GM23338 (cell line): ENCODE data around the gene BTBD19. TPM values are rescaled to one million over a fixed set of nuclear protein-coding genes. Genes with fewer than 3 reads are reported as not detected.

ENCODE experiments used
- ATAC-seq: fragments of 200-7000 bp; cut with Tn5 transposase; 3 replicates; pipeline ENCODE4 v1.9.1; 2020
- DNase-seq: peaks from one replicate; pipeline ENCODE4 v3.0.0-alpha.2; 2015; ENCODE audit warnings: low spot score
- H2AFZ ChIP-seq: fragments of 200-600 bp; sonication (generic); 2 replicates; pipeline ENCODE4 v1.8.0; 2016; ENCODE audit warnings: antibody characterized with exemption, mild to moderate bottlenecking, moderate library complexity
- H3F3A ChIP-seq: fragments of 200-600 bp; sonication (generic); replicated peaks from 2 replicates; pipeline ENCODE4 v1.8.0; 2017; ENCODE audit warnings: antibody characterized with exemption, mixed run types, low read depth
- H3K27ac ChIP-seq: fragments of 200-600 bp; sonication (generic); 2 replicates; pipeline ENCODE4 v1.6.1; 2016; ENCODE audit warnings: low read depth
- H3K27me3 ChIP-seq: fragments of 200-600 bp; sonication (generic); 2 replicates; pipeline ENCODE4 v1.8.0; 2016; ENCODE audit warnings: mild to moderate bottlenecking, mixed run types, moderate library complexity; ENCODE audit not compliant: insufficient read depth
- H3K36me3 ChIP-seq: fragments of 200-600 bp; sonication (generic); 2 replicates; pipeline ENCODE4 v1.8.0; 2016; ENCODE audit warnings: mild to moderate bottlenecking; ENCODE audit not compliant: insufficient read depth
- H3K4me1 ChIP-seq: fragments of 200-600 bp; sonication (generic); 2 replicates; pipeline ENCODE4 v1.8.0; 2016; ENCODE audit warnings: mild to moderate bottlenecking, moderate library complexity; ENCODE audit not compliant: insufficient read depth
- H3K4me2 ChIP-seq: fragments of 200-600 bp; sonication (generic); 2 replicates; pipeline ENCODE4 v1.7.1; 2017; ENCODE audit warnings: mixed run types
- H3K4me3 ChIP-seq: fragments of 200-600 bp; sonication (generic); 2 replicates; pipeline ENCODE4 v1.6.1; 2016; ENCODE audit warnings: mixed run types
- H3K79me2 ChIP-seq: fragments of 200-600 bp; sonication (generic); replicated peaks from 2 replicates; pipeline ENCODE4 v1.8.0; 2017; ENCODE audit warnings: mild to moderate bottlenecking; ENCODE audit not compliant: insufficient read depth
- H3K9me2 ChIP-seq: fragments of 200-600 bp; sonication (generic); 2 replicates; pipeline ENCODE4 v1.8.0; 2017; ENCODE audit not compliant: insufficient read depth
- H4K20me1 ChIP-seq: fragments of 200-600 bp; sonication (generic); replicated peaks from 2 replicates; pipeline ENCODE4 v1.8.0; 2017; ENCODE audit warnings: mild to moderate bottlenecking; ENCODE audit not compliant: insufficient read depth
- H3K27ac Mint-ChIP-seq: 2 replicates; pipeline ENCODE4 v1.8.0; 2020; ENCODE audit warnings: inconsistent platforms, mild to moderate bottlenecking, moderate library complexity, mixed read lengths
- H3K27me3 Mint-ChIP-seq: 3 replicates; pipeline ENCODE4 v1.8.0; 2022; ENCODE audit warnings: low read depth, mild to moderate bottlenecking, moderate library complexity, mixed read lengths, inconsistent platforms; ENCODE audit not compliant: insufficient read depth, poor library complexity
- H3K36me3 Mint-ChIP-seq: 3 replicates; pipeline ENCODE4 v1.8.0; 2021; ENCODE audit warnings: low read depth, mild to moderate bottlenecking, inconsistent platforms, moderate library complexity, mixed read lengths
- H3K4me1 Mint-ChIP-seq: 3 replicates; pipeline ENCODE4 v1.8.0; 2020; ENCODE audit warnings: mild to moderate bottlenecking, inconsistent platforms, mixed read lengths
- H3K4me3 Mint-ChIP-seq: 3 replicates; pipeline ENCODE4 v1.8.0; 2021; ENCODE audit warnings: moderate library complexity, mild to moderate bottlenecking, inconsistent platforms, mixed read lengths
- H3K9me3 Mint-ChIP-seq: 3 replicates; pipeline ENCODE4 v1.8.0; 2020; ENCODE audit warnings: moderate library complexity, mild to moderate bottlenecking, inconsistent platforms, mixed read lengths
- CREB1 ChIP-seq: fragments of 250-450 bp; sonication (Bioruptor Pico); IDR thresholded peaks from 2 replicates; pipeline ENCODE4 v1.5.0; 2020; ENCODE audit warnings: low read depth, mild to moderate bottlenecking, moderate library complexity
- JUNB ChIP-seq: IDR thresholded peaks from one replicate; pipeline ENCODE4 v1.6.1; 2016; ENCODE audit warnings: antibody characterized with exemption; ENCODE audit not compliant: unreplicated experiment
- NANOG ChIP-seq: IDR thresholded peaks from 2 replicates; pipeline ENCODE4 v1.6.1; 2016; ENCODE audit warnings: antibody characterized with exemption, borderline replicate concordance
- POLR2AphosphoS5 ChIP-seq: IDR thresholded peaks from 2 replicates; pipeline ENCODE4 v1.6.1; 2016; ENCODE audit warnings: antibody characterized with exemption, low read depth
- STAT1 ChIP-seq: IDR thresholded peaks from one replicate; pipeline ENCODE4 v1.6.1; 2016; ENCODE audit warnings: antibody characterized with exemption; ENCODE audit not compliant: unreplicated experiment
- ZNF114 ChIP-seq: fragments of 250-450 bp; sonication (Bioruptor Pico); IDR thresholded peaks from 2 replicates; pipeline ENCODE4 v1.5.0; 2020; ENCODE audit warnings: mild to moderate bottlenecking, moderate library complexity
- ZNF331 ChIP-seq: fragments of 250-450 bp; sonication (Bioruptor Pico); IDR thresholded peaks from 2 replicates; pipeline ENCODE4 v1.5.0; 2020; ENCODE audit warnings: low read depth, mild to moderate bottlenecking, moderate library complexity
- polyA plus RNA-seq: library from polyadenylated mRNA; unstranded; fragments of >200 nt; fragmentation: Nextera tagmentation; extraction: Ambion mirVana; gene quantifications from 2 replicates; pipeline ENCODE4 v1.2.1, GENCODE V29; 2016
- total RNA-seq: library from RNA; depleted of rRNA; stranded (reverse); fragments of >200 nt; shearing (Covaris generic); gene quantifications from 2 replicates; pipeline ENCODE4 v1.2.3, GENCODE V29; 2014
- TF ChIP-seq, protein P1 (sequence below), 2 experiments: fragments of 200-600 bp in 1 of 2; sonication (generic) in 1 of 2; conservative IDR thresholded peaks; 2 replicates each; pipeline versions ENCODE4 v1.5.1 to v1.6.1; 2016 to 2017; ENCODE audit warnings: antibody characterized with exemption in 2 of 2, low read depth in 2 of 2, mild to moderate bottlenecking in 2 of 2, moderate library complexity in 1 of 2
- TF ChIP-seq, protein P2 (sequence below): IDR thresholded peaks from one replicate; pipeline ENCODE4 v1.6.1; 2018; ENCODE audit warnings: antibody characterized with exemption; ENCODE audit not compliant: unreplicated experiment
- TF ChIP-seq, protein P3 (sequence below): IDR thresholded peaks from 2 replicates; pipeline ENCODE4 v1.6.1; 2016; ENCODE audit warnings: antibody characterized with exemption

BTBD19 gene
- total and polyA plus RNA-seq, 2 experiments from 2014 or later = 0.37 to 0.66 TPM

DNA sequence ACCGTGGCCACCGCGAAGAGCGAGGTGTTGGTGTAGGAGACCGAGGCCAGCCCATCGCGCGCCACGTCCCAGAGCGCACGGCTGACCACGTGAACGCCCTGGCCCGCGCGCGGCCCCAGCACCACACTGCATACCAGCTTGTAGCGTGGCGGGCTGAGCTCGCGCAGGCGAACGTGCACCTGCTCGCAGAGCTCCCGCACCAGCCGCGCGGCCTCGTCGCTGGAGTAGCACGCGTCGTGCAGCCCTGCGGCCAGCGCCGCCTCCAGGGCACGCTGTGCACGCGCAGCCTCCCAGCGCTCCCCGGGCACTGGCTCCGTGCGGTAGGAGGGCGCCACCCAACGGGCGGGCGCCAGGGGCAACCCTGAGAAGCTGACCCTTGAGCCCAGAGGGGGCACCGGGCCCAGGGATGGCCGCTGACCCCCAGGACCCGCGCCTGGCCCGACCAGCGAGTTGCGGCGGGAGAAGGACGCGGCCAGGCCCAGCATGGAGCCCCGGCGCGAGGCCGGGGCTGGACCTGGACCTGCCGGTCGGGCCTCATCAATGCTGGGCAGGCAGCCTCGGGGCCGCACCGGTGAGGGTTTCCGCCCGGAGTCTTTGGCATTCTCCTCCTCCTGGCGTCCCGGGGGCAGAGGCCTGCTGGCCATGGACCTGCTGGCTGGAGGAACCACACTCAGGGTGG lies 2.2 kb upstream of the BTBD19 start:
- Mint-ChIP-seq H3K27me3 (peaks cover 18% of the 10 kb centered on the region), H3K4me3 (no peak overlapping the region), H3K9me3 (no peaks in the 10 kb centered on the region), H3K36me3 (peaks cover 41% of the 10 kb centered on the region), H3K4me1 (peaks cover 36% of the 10 kb centered on the region), H3K27ac (no peak overlapping the region)
- peak overlapping the region; percentile 93; the same call in 1 of the 2 replicates for H3K27ac ChIP-seq
- no peak for TF ChIP-seq ZNF331 (CRISPR knock-in tag)
- TF ChIP-seq, protein P1, sequence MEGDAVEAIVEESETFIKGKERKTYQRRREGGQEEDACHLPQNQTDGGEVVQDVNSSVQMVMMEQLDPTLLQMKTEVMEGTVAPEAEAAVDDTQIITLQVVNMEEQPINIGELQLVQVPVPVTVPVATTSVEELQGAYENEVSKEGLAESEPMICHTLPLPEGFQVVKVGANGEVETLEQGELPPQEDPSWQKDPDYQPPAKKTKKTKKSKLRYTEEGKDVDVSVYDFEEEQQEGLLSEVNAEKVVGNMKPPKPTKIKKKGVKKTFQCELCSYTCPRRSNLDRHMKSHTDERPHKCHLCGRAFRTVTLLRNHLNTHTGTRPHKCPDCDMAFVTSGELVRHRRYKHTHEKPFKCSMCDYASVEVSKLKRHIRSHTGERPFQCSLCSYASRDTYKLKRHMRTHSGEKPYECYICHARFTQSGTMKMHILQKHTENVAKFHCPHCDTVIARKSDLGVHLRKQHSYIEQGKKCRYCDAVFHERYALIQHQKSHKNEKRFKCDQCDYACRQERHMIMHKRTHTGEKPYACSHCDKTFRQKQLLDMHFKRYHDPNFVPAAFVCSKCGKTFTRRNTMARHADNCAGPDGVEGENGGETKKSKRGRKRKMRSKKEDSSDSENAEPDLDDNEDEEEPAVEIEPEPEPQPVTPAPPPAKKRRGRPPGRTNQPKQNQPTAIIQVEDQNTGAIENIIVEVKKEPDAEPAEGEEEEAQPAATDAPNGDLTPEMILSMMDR (conservative IDR thresholded peaks at IDR 0.05; ENCODE audit: low read depth in 2 of 2) = peak in 1 of 2 experiments; percentile 51; a peak in 2 of 4 replicates
- H3K4me3 ChIP-seq = no peak overlapping the region
- no peak overlapping the region for H3K4me2 ChIP-seq
- H3K27me3 ChIP-seq = no peaks in the 10 kb centered on the region
- H2AFZ ChIP-seq = no peak overlapping the region
- no peaks in the 10 kb centered on the region for H3K9me2 ChIP-seq
- H3K79me2 ChIP-seq = 0 out of 2 replicates have a peak, but pooled peaks cover 2% of the 10 kb centered on the region
- H3K36me3 ChIP-seq = no peaks in the 10 kb centered on the region; the same call in 1 of the 2 replicates
- H3F3A ChIP-seq = peaks cover 6% of the 10 kb centered on the region; the same call in 1 of the 2 replicates
- peaks cover 36% of the 10 kb centered on the region for H3K4me1 ChIP-seq
- ATAC-seq (peak; percentile 1; the same call in 1 of the 3 replicates), DNase-seq (no peak)
- no peaks in the 10 kb centered on the region for H4K20me1 ChIP-seq

DNA sequence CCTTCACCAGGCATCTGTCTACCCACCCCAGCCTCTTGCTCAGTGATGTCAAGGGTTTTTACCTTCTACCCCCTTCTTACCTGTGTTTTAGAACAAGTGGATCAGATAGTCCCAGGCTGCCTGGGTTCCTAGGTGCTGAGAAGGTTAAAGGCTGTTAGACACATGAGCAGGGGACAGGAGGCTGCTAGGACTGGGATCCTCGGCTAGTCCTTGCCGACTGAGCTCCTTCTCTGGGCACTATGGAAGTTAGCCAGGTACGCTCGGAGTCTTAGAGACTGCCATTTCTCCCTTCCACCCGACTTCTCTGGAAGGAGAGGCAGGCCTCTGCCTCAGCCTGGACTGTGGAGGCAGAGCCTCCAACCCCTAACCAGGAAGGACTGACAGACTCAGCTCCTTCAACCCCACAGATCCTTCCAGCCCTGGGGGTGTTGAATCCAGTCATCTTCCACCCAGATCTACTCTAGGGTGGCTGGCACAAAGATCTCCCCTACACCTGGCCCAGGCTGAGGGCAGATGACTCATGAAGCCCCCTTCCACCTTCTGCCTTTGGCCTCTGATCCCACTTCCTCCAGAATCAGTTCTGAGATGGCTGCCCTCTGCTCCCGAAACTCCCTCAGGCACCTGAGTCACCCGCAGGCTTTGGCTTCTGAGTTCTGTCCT lies 1.5 kb upstream of the BTBD19 start, which contains the start of gene DYNLT4:
TSS of gene DYNLT4 (minus strand) at position 648 of the 660 bp plus-strand sequence. CDS start 683 bp downstream, outside the sequence.
- DNase-seq (no peak), ATAC-seq (no peak)
- H3K27ac Mint-ChIP-seq = peak within 1 kb of the TSS; percentile 99
- Histone ChIP-seq H3K9me2 (no peaks in the 10 kb centered on the region), H3K79me2 (no peaks in the 10 kb centered on the region), H3K4me3 (peak within 1 kb of the TSS; percentile 47), H3K36me3 (no peaks in the 10 kb centered on the region; the same call in 1 of the 2 replicates), H2AFZ (no peak within 1 kb of the TSS), H3F3A (peaks cover 6% of the 10 kb centered on the region; the same call in 1 of the 2 replicates), H3K27me3 (peaks cover under 1% of the 10 kb centered on the region; the same call in 1 of the 2 replicates), H3K4me2 (peak within 1 kb of the TSS; percentile 76), H3K27ac (peak within 1 kb of the TSS; percentile 93), H4K20me1 (no peaks in the 10 kb centered on the region), H3K4me1 (peaks cover 34% of the 10 kb centered on the region)
- H3K4me1 Mint-ChIP-seq = peaks cover 35% of the 10 kb centered on the region
- H3K27me3 Mint-ChIP-seq = peaks cover 16% of the 10 kb centered on the region
- peaks cover 38% of the 10 kb centered on the region for H3K36me3 Mint-ChIP-seq
- peak within 1 kb of the TSS; percentile 50 for H3K4me3 Mint-ChIP-seq
- H3K9me3 Mint-ChIP-seq = no peaks in the 10 kb centered on the region
- TF ChIP-seq POLR2AphosphoS5 (no peak), ZNF114 (CRISPR knock-in tag) (no peak), JUNB (no peak), CREB1 (CRISPR knock-in tag) (no peak), STAT1 (no peak), ZNF331 (CRISPR knock-in tag) (no peak), NANOG (no peak)
- TF ChIP-seq, protein P2, sequence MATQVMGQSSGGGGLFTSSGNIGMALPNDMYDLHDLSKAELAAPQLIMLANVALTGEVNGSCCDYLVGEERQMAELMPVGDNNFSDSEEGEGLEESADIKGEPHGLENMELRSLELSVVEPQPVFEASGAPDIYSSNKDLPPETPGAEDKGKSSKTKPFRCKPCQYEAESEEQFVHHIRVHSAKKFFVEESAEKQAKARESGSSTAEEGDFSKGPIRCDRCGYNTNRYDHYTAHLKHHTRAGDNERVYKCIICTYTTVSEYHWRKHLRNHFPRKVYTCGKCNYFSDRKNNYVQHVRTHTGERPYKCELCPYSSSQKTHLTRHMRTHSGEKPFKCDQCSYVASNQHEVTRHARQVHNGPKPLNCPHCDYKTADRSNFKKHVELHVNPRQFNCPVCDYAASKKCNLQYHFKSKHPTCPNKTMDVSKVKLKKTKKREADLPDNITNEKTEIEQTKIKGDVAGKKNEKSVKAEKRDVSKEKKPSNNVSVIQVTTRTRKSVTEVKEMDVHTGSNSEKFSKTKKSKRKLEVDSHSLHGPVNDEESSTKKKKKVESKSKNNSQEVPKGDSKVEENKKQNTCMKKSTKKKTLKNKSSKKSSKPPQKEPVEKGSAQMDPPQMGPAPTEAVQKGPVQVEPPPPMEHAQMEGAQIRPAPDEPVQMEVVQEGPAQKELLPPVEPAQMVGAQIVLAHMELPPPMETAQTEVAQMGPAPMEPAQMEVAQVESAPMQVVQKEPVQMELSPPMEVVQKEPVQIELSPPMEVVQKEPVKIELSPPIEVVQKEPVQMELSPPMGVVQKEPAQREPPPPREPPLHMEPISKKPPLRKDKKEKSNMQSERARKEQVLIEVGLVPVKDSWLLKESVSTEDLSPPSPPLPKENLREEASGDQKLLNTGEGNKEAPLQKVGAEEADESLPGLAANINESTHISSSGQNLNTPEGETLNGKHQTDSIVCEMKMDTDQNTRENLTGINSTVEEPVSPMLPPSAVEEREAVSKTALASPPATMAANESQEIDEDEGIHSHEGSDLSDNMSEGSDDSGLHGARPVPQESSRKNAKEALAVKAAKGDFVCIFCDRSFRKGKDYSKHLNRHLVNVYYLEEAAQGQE = no peak
- TF ChIP-seq, protein P3, sequence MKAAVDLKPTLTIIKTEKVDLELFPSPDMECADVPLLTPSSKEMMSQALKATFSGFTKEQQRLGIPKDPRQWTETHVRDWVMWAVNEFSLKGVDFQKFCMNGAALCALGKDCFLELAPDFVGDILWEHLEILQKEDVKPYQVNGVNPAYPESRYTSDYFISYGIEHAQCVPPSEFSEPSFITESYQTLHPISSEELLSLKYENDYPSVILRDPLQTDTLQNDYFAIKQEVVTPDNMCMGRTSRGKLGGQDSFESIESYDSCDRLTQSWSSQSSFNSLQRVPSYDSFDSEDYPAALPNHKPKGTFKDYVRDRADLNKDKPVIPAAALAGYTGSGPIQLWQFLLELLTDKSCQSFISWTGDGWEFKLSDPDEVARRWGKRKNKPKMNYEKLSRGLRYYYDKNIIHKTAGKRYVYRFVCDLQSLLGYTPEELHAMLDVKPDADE = no peak
